Right lobe of liver (tissue), 4 donors: ENCODE results near the gene NFE2L3.

Source experiments
- POLR2A ChIP-seq: fragments of 450-650 bp; IDR thresholded peaks from one replicate; pipeline ENCODE4 v1.6.1; 2017; ENCODE audit warnings: antibody characterized with exemption, mild to moderate bottlenecking
- TF ChIP-seq, protein P1 (sequence below), 4 donors: fragments of 200-600 bp in 3 of 4; fragments of 450-650 bp in 1 of 4; IDR thresholded peaks; one replicate each; pipeline versions ENCODE4 v1.5.1 to v1.8.0; 2016 to 2022; ENCODE audit warnings: antibody characterized with exemption in 4 of 4, mild to moderate bottlenecking in 2 of 4
- donor health status: DM: no; HTN: no; CAD: no.
- donor health status: DM: no; HTN: no; CAD: no.
- donor health status: DM: no; HTN: yes; CAD: no.

- TF ChIP-seq POLR2A, result no peak
- TF ChIP-seq, protein P1, sequence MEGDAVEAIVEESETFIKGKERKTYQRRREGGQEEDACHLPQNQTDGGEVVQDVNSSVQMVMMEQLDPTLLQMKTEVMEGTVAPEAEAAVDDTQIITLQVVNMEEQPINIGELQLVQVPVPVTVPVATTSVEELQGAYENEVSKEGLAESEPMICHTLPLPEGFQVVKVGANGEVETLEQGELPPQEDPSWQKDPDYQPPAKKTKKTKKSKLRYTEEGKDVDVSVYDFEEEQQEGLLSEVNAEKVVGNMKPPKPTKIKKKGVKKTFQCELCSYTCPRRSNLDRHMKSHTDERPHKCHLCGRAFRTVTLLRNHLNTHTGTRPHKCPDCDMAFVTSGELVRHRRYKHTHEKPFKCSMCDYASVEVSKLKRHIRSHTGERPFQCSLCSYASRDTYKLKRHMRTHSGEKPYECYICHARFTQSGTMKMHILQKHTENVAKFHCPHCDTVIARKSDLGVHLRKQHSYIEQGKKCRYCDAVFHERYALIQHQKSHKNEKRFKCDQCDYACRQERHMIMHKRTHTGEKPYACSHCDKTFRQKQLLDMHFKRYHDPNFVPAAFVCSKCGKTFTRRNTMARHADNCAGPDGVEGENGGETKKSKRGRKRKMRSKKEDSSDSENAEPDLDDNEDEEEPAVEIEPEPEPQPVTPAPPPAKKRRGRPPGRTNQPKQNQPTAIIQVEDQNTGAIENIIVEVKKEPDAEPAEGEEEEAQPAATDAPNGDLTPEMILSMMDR (IDR thresholded peaks at IDR 0.05), result no peak
Observed at GRCh38 chr7:26135076-26135475, 16.9 kb upstream of the NFE2L3 start.
